HEK293 (cell line): ENCODE measurements around the gene LMOD1.

ENCODE experiments used
- MYNN ChIP-seq: fragments of 450-650 bp; formaldehyde crosslinking; IDR thresholded peaks from 2 replicates; pipeline ENCODE4 v1.5.1; 2016; ENCODE audit warnings: missing biosample characterization, missing genetic modification characterization, borderline replicate concordance
- YY1 ChIP-seq: fragments of 450-650 bp; formaldehyde crosslinking; IDR thresholded peaks from 2 replicates; pipeline ENCODE4 v1.5.1; 2018; ENCODE audit warnings: missing biosample characterization, missing genetic modification characterization
- ZBTB7A ChIP-seq: fragments of 450-650 bp; formaldehyde crosslinking; IDR thresholded peaks from 2 replicates; pipeline ENCODE4 v1.5.1; 2016; ENCODE audit warnings: low read depth, missing biosample characterization, missing genetic modification characterization
- ZBTB8A ChIP-seq: fragments of 450-650 bp; formaldehyde crosslinking; IDR thresholded peaks from 2 replicates; pipeline ENCODE4 v1.5.1; 2016; ENCODE audit warnings: missing biosample characterization, missing genetic modification characterization
- ZNF274 ChIP-seq, 2 experiments: fragments of 200-500 bp in 1 of 2; fragments of 450-650 bp in 1 of 2; sonication (Bioruptor generic) in 1 of 2; formaldehyde crosslinking in 1 of 2; IDR thresholded peaks; 2 replicates each; pipeline versions ENCODE4 v1.5.1 to v1.6.1; 2014 to 2016; ENCODE audit warnings: borderline replicate concordance in 1 of 2, inconsistent platforms in 1 of 2, low read length in 1 of 2, missing biosample characterization in 1 of 2, missing genetic modification characterization in 1 of 2
- ZNF335 ChIP-seq: fragments of 450-650 bp; formaldehyde crosslinking; conservative IDR thresholded peaks from 2 replicates; pipeline ENCODE4 v1.5.1; 2016; ENCODE audit warnings: missing biosample characterization, missing genetic modification characterization
- ZNF423 ChIP-seq: fragments of 450-650 bp; formaldehyde crosslinking; IDR thresholded peaks from 2 replicates; pipeline ENCODE4 v1.5.1; 2016; ENCODE audit warnings: missing biosample characterization, missing genetic modification characterization
- ZNF48 ChIP-seq: fragments of 450-650 bp; formaldehyde crosslinking; IDR thresholded peaks from 2 replicates; pipeline ENCODE4 v1.5.1; 2016; ENCODE audit warnings: missing biosample characterization, missing genetic modification characterization
- TF ChIP-seq, protein P1 (sequence below): fragments of 450-650 bp; formaldehyde crosslinking; IDR thresholded peaks from 2 replicates; pipeline ENCODE4 v1.5.1; 2016; ENCODE audit warnings: missing biosample characterization, missing genetic modification characterization, low read depth
- TF ChIP-seq, protein P2 (sequence below): fragments of 450-650 bp; formaldehyde crosslinking; IDR thresholded peaks from 2 replicates; pipeline ENCODE4 v1.5.1; 2016; ENCODE audit warnings: missing biosample characterization, missing genetic modification characterization
- TF ChIP-seq, protein P3 (sequence below): fragments of 450-650 bp; formaldehyde crosslinking; optimal IDR thresholded peaks from 2 replicates; pipeline ENCODE3; 2016; ENCODE audit warnings: missing biosample characterization, mild to moderate bottlenecking, missing genetic modification characterization
- TF ChIP-seq, protein P4 (sequence below): fragments of 450-650 bp; formaldehyde crosslinking; IDR thresholded peaks from 2 replicates; pipeline ENCODE4 v1.5.1; 2016; ENCODE audit warnings: missing biosample characterization, missing genetic modification characterization
- TF ChIP-seq, protein P5 (sequence below): fragments of 450-650 bp; formaldehyde crosslinking; IDR thresholded peaks from 2 replicates; pipeline ENCODE4 v1.5.1; 2016; ENCODE audit warnings: missing biosample characterization, missing genetic modification characterization
- TF ChIP-seq, protein P6 (sequence below): fragments of 450-650 bp; formaldehyde crosslinking; conservative IDR thresholded peaks from 2 replicates; pipeline ENCODE4 v1.5.1; 2016; ENCODE audit warnings: low read depth, missing biosample characterization, missing genetic modification characterization

DNA sequence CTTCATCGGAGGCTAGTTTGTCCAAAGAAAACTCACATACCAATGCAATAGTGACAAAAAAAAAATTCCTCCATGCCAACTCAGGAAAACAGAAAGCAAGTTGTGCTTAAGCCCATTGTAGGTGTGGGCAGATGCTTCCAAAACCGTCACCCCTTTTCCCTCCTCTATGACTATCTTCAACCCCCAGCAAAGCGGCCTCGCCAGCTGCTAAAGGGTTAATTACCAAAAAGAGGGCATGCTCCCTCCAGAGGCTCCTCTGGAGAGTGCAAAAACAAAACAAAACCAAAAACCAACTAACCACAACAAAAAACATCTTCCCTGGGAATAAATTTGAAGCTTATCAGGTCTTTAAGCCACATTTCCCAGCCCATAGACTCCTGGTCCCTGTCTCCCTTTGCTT is 1.2 kb downstream of the LMOD1 start:
- TF ChIP-seq, protein P1, sequence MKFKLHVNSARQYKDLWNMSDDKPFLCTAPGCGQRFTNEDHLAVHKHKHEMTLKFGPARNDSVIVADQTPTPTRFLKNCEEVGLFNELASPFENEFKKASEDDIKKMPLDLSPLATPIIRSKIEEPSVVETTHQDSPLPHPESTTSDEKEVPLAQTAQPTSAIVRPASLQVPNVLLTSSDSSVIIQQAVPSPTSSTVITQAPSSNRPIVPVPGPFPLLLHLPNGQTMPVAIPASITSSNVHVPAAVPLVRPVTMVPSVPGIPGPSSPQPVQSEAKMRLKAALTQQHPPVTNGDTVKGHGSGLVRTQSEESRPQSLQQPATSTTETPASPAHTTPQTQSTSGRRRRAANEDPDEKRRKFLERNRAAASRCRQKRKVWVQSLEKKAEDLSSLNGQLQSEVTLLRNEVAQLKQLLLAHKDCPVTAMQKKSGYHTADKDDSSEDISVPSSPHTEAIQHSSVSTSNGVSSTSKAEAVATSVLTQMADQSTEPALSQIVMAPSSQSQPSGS: no peak
- no peak for TF ChIP-seq ZBTB8A
- TF ChIP-seq MYNN: no peak
- TF ChIP-seq ZNF335: no peak
- TF ChIP-seq, protein P2, sequence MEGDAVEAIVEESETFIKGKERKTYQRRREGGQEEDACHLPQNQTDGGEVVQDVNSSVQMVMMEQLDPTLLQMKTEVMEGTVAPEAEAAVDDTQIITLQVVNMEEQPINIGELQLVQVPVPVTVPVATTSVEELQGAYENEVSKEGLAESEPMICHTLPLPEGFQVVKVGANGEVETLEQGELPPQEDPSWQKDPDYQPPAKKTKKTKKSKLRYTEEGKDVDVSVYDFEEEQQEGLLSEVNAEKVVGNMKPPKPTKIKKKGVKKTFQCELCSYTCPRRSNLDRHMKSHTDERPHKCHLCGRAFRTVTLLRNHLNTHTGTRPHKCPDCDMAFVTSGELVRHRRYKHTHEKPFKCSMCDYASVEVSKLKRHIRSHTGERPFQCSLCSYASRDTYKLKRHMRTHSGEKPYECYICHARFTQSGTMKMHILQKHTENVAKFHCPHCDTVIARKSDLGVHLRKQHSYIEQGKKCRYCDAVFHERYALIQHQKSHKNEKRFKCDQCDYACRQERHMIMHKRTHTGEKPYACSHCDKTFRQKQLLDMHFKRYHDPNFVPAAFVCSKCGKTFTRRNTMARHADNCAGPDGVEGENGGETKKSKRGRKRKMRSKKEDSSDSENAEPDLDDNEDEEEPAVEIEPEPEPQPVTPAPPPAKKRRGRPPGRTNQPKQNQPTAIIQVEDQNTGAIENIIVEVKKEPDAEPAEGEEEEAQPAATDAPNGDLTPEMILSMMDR (tag by site-specific recombination): peak; percentile 72
- TF ChIP-seq ZNF274 (IDR thresholded peaks at IDR 0.05; ENCODE audit: low read length): no peak
- no peak for TF ChIP-seq ZNF274 (tag by site-specific recombination; IDR thresholded peaks at IDR 0.05; ENCODE audit: borderline replicate concordance)
- TF ChIP-seq ZBTB7A (tag by site-specific recombination): no peak
- TF ChIP-seq, protein P3, sequence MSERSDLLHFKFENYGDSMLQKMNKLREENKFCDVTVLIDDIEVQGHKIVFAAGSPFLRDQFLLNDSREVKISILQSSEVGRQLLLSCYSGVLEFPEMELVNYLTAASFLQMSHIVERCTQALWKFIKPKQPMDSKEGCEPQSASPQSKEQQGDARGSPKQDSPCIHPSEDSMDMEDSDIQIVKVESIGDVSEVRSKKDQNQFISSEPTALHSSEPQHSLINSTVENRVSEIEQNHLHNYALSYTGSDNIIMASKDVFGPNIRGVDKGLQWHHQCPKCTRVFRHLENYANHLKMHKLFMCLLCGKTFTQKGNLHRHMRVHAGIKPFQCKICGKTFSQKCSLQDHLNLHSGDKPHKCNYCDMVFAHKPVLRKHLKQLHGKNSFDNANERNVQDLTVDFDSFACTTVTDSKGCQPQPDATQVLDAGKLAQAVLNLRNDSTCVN (tag by site-specific recombination): no peak
- no peak for TF ChIP-seq ZNF48 (tag by site-specific recombination)
- TF ChIP-seq YY1 (tag by site-specific recombination): no peak
- TF ChIP-seq, protein P4, sequence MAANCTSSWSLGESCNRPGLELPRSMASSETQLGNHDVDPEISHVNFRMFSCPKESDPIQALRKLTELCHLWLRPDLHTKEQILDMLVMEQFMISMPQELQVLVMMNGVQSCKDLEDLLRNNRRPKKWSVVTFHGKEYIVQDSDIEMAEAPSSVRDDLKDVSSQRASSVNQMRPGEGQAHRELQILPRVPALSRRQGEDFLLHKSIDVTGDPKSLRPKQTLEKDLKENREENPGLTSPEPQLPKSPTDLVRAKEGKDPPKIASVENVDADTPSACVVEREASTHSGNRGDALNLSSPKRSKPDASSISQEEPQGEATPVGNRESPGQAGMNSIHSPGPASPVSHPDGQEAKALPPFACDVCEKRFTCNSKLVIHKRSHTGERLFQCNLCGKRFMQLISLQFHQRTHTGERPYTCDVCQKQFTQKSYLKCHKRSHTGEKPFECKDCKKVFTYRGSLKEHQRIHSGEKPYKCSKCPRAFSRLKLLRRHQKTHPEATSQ (tag by site-specific recombination): no peak
- no peak for TF ChIP-seq ZNF423 (tag by site-specific recombination)
- TF ChIP-seq, protein P5, sequence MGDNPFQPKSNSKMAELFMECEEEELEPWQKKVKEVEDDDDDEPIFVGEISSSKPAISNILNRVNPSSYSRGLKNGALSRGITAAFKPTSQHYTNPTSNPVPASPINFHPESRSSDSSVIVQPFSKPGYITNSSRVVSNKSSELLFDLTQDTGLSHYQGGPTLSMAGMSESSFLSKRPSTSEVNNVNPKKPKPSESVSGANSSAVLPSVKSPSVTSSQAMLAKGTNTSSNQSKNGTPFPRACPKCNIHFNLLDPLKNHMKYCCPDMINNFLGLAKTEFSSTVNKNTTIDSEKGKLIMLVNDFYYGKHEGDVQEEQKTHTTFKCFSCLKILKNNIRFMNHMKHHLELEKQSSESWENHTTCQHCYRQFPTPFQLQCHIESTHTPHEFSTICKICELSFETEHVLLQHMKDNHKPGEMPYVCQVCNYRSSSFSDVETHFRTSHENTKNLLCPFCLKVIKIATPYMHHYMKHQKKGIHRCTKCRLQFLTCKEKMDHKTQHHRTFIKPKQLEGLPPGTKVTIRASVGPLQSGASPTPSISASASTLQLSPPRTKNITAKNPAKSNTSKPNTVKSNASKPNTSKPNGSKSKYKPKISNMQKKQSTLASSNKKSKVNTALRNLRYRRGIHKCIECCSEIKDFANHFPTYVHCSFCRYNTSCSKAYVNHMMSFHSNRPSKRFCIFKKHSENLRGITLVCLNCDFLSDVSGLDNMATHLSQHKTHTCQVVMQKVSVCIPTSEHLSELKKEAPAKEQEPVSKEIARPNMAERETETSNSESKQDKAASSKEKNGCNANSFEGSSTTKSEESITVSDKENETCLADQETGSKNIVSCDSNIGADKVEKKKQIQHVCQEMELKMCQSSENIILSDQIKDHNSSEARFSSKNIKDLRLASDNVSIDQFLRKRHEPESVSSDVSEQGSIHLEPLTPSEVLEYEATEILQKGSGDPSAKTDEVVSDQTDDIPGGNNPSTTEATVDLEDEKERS (tag by site-specific recombination): no peak
- TF ChIP-seq, protein P6, sequence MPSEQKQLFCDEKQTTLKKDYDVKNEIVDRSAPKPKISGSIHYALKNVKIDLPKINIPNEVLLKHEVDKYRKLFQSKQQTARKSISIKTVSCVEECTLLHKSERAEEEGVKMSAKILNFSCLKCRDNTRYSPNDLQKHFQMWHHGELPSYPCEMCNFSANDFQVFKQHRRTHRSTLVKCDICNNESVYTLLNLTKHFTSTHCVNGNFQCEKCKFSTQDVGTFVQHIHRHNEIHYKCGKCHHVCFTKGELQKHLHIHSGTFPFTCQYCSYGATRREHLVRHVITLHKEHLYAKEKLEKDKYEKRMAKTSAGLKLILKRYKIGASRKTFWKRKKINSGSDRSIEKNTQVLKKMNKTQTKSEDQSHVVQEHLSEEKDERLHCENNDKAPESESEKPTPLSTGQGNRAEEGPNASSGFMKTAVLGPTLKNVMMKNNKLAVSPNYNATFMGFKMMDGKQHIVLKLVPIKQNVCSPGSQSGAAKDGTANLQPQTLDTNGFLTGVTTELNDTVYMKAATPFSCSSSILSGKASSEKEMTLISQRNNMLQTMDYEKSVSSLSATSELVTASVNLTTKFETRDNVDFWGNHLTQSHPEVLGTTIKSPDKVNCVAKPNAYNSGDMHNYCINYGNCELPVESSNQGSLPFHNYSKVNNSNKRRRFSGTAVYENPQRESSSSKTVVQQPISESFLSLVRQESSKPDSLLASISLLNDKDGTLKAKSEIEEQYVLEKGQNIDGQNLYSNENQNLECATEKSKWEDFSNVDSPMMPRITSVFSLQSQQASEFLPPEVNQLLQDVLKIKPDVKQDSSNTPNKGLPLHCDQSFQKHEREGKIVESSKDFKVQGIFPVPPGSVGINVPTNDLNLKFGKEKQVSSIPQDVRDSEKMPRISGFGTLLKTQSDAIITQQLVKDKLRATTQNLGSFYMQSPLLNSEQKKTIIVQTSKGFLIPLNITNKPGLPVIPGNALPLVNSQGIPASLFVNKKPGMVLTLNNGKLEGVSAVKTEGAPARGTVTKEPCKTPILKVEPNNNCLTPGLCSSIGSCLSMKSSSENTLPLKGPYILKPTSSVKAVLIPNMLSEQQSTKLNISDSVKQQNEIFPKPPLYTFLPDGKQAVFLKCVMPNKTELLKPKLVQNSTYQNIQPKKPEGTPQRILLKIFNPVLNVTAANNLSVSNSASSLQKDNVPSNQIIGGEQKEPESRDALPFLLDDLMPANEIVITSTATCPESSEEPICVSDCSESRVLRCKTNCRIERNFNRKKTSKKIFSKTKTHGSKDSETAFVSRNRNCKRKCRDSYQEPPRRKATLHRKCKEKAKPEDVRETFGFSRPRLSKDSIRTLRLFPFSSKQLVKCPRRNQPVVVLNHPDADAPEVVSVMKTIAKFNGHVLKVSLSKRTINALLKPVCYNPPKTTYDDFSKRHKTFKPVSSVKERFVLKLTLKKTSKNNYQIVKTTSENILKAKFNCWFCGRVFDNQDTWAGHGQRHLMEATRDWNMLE (tag by site-specific recombination): no peak
